Activated T-cell treated with anti-CD3 and anti-CD28 coated beads, Interleukin-2, amount 50 U/mL, for 72 hours (primary cell): ENCODE measurements around the gene NXPE3. TPM values are rescaled to one million over a fixed set of nuclear protein-coding genes. Genes with fewer than 3 reads are reported as not detected.

Source experiments
- ATAC-seq, 2 donors: fragments of 150-1000 bp; cut with Tn5 transposase; replicated peaks in 1 of 2; 2 replicates each; pipeline ENCODE4 v1.10.0; 2021; ENCODE audit warnings: moderate library complexity in 2 of 2, mild to moderate bottlenecking in 1 of 2
- DNase-seq, 2 donors: peaks; one replicate each; pipeline ENCODE4 v3.0.0; 2021 to 2022; ENCODE audit warnings: mixed read lengths in 1 of 2
- H3K27ac Mint-ChIP-seq: one replicate; pipeline ENCODE4 v1.8.0; 2022; ENCODE audit warnings: mild to moderate bottlenecking, moderate library complexity, mixed read lengths
- H3K27me3 Mint-ChIP-seq: one replicate; pipeline ENCODE4 v1.8.0; 2022; ENCODE audit warnings: low read depth, mixed read lengths
- H3K36me3 Mint-ChIP-seq, 2 donors: one replicate each; pipeline ENCODE4 v1.8.0; 2022; ENCODE audit warnings: mixed read lengths in 2 of 2, mild to moderate bottlenecking in 1 of 2; ENCODE audit not compliant: insufficient read depth in 2 of 2
- H3K4me1 Mint-ChIP-seq: one replicate; pipeline ENCODE4 v1.8.0; 2022; ENCODE audit warnings: low read depth, mixed read lengths
- H3K4me3 Mint-ChIP-seq, 2 donors: one replicate each; pipeline ENCODE4 v1.8.0; 2022; ENCODE audit warnings: mild to moderate bottlenecking in 2 of 2, mixed read lengths in 2 of 2, moderate library complexity in 2 of 2
- H3K9me3 Mint-ChIP-seq, 2 donors: one replicate each; pipeline ENCODE4 v1.8.0; 2022; ENCODE audit warnings: mixed read lengths in 2 of 2
- total RNA-seq, 2 donors: library from RNA; stranded (reverse); gene quantifications; one replicate each; pipeline ENCODE4 v1.2.3, GENCODE V29; 2022

The NXPE3 gene
- total RNA-seq, 2 donors from 2014 or later = 22.7 to 25.0 TPM

DNA sequence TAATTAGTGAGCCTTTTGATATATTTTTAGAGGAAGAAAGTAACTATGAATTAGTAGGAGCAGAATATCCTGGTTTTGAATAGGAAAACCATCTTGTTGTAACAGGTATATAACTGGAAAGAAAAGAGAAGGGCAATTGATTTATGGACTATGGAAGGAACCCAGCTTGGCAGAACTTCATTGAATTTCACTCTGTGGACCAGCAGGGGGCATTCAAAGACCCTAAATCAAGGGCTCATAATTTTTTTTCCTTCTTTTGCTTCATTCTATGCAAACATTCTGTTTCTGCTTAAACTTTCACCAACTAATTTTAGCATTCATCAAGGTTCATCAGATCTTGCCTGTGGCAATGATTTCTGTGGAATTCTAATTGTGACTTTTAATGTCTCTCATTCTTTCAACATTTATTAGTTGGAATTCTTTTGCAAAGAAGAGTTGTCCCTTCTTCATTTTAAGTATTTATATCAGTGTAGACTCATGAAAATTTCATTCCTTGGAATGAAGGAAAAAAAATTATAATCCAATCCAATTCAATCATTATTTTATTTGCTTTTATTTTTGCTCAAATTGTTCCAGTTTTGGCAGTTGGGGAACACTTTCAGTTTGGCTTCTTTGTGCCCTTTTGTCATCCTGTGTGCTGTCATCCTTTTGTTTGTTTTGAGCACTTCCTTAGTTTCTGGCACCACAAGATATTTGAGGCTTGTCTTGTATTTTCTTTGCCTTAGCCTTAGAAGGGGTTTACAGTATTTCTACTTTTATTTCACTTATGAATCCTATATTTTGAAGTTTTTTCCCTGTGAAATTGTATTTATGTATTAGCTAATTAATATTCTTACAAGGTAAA is 30.4 kb downstream of the NXPE3 start:
- no peak overlapping the region for H3K4me3 Mint-ChIP-seq
- H3K36me3 Mint-ChIP-seq = peaks cover 0 to 2% of the 10 kb centered on the region in 2 donors
- H3K27me3 Mint-ChIP-seq = no peaks in the 10 kb centered on the region
- DNase-seq (peak; percentile 22 to 38), ATAC-seq (peak; percentile 44 to 46)
- H3K9me3 Mint-ChIP-seq = no peaks in the 10 kb centered on the region
- H3K4me1 Mint-ChIP-seq = peaks cover 60% of the 10 kb centered on the region
- H3K27ac Mint-ChIP-seq = peak overlapping the region; percentile 45

DNA sequence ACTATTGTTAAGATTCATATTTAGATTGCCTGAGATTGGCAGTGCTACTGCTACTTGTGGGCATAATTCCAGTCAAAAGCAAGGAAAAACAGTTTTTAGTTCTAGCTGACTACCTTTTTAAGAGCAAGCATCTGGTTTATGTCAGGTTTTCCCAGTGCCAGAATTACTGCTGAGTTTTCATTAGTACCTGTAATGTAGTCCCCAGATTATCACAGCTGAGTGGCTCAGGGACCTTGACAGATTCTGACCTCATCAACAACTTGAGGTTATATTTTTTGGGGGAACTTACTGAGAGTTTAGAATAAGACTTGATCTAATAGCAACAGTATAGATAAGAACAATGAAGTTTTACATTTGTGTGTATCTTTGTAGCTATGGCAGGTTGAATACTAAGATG is 31.0 kb downstream of the NXPE3 start:
- no peak for DNase-seq
- Mint-ChIP-seq H3K4me1 (peaks cover 64% of the 10 kb centered on the region), H3K27ac (no peak overlapping the region), H3K9me3 (no peaks in the 10 kb centered on the region), H3K4me3 (peak overlapping the region in 1 of 2 donors; percentile 31), H3K36me3 (no peaks in the 10 kb centered on the region), H3K27me3 (no peaks in the 10 kb centered on the region)
- ATAC-seq = no peak

DNA sequence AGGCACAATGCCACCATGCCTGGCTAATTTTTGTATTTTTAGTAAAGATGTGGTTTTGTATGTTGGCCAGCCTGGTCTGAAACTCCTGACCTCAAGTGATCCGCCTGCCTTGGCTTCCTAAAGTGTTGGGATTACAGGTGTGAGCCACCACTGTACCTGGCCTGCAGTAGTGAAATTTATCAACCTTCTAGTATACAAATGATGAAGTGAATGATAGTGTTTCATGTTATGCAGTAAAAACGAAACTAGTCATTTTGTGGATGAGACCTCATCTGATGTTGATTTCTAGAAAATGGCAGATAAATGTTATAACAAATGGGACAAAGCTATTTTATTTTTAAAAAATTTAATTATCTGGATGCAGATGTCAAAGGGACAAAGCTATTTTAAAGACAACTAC is 32.9 kb downstream of the NXPE3 start:
- H3K4me1 Mint-ChIP-seq = peaks cover 76% of the 10 kb centered on the region
- peaks cover 0 to under 1% of the 10 kb centered on the region in 2 donors for H3K36me3 Mint-ChIP-seq
- no peaks in the 10 kb centered on the region for H3K27me3 Mint-ChIP-seq
- DNase-seq = peak; percentile 22 to 24
- ATAC-seq = peak; percentile 67 to 74
- peak overlapping the region in 1 of 2 donors; percentile 25 for H3K4me3 Mint-ChIP-seq
- no peaks in the 10 kb centered on the region for H3K9me3 Mint-ChIP-seq
- H3K27ac Mint-ChIP-seq = no peak overlapping the region

DNA sequence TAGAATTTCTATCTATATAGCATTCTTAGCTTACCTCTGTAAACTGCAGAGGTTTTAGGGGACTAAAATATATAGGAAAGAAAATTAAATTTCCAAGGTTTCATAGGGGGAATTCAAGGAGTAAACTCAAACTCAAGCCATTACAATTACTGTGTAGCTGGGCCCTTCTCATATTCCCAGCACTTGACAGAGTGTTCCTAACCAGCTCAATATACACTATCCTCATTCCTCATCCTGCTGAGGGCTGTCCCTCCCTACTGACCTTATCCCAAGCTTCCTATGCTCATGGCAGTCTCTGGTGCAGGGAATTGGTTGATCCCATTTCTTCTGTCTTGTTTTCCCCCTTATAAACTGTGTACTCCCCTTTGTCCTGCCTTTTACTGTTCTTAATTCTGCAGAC is 33.9 kb downstream of the NXPE3 start:
- Mint-ChIP-seq H3K27ac (no peak overlapping the region), H3K27me3 (no peaks in the 10 kb centered on the region), H3K36me3 (peaks cover 3% of the 10 kb centered on the region in 2 donors), H3K4me1 (peaks cover 82% of the 10 kb centered on the region), H3K4me3 (no peak overlapping the region), H3K9me3 (no peaks in the 10 kb centered on the region)
- DNase-seq (no peak), ATAC-seq (no peak)

DNA sequence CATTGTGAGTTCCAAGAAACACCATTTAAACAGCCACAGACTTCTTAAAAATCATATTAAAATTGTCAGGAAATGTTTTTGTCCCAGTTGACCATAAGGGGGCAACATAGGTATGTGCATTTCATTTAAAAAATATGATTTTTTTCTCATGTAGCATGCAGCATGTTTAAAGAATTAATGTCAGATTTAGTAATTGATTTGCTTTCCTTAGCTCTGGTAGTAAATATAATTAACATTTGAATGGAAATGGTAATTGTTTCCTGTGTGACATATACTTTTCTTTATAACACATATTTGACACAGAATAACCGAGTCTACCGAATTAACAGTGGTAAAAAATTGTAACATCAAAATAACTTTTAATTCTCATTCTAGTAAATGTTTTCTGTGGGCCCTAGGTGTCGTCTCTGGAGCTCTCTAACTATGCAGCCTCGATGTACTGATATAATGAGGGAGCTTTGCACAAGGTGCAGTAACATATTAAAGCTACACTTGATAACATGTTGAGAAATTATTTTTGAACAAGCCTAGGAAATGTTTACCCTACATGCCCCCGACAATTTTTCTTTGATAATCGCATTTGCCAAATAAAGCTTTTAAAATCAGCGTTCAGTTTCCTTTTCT is 34.9 kb downstream of the NXPE3 start:
- Mint-ChIP-seq H3K27ac (peak overlapping the region; percentile 1), H3K4me1 (peaks cover 76% of the 10 kb centered on the region)

DNA sequence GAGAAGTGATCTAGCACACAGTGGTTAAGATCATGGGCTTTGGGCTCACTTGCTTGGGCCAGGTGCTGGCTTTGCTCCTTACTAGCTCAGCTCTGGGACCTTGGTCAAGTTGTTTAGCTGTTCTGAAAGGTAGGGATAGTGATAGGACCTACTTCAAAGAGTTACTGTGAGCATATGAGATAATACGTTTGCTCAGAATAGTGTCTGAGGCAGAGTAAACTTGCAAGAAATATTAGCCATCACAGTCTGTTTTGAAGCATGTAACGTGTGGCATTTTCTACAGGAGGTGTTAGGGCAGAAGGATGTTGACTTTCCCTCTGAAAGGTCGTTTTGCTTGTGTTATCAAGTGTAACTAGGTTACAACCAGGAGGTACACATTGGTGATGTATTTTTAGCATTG is 35.8 kb downstream of the NXPE3 start:
- Mint-ChIP-seq H3K4me3 (peak overlapping the region in 1 of 2 donors; percentile 18), H3K4me1 (peaks cover 76% of the 10 kb centered on the region), H3K27me3 (no peaks in the 10 kb centered on the region), H3K36me3 (peaks cover 5 to 6% of the 10 kb centered on the region in 2 donors), H3K9me3 (no peaks in the 10 kb centered on the region), H3K27ac (peak overlapping the region; percentile 60)
- DNase-seq (no peak), ATAC-seq (peak; percentile 22 to 34)

More for the DNA sequence above, 34.9 kb downstream of the NXPE3 start:
- Mint-ChIP-seq H3K36me3 (peaks cover 3% of the 10 kb centered on the region in 2 donors), H3K27me3 (no peaks in the 10 kb centered on the region), H3K9me3 (no peaks in the 10 kb centered on the region), H3K4me3 (no peak overlapping the region)
- ATAC-seq = no peak
- DNase-seq = no peak

DNA sequence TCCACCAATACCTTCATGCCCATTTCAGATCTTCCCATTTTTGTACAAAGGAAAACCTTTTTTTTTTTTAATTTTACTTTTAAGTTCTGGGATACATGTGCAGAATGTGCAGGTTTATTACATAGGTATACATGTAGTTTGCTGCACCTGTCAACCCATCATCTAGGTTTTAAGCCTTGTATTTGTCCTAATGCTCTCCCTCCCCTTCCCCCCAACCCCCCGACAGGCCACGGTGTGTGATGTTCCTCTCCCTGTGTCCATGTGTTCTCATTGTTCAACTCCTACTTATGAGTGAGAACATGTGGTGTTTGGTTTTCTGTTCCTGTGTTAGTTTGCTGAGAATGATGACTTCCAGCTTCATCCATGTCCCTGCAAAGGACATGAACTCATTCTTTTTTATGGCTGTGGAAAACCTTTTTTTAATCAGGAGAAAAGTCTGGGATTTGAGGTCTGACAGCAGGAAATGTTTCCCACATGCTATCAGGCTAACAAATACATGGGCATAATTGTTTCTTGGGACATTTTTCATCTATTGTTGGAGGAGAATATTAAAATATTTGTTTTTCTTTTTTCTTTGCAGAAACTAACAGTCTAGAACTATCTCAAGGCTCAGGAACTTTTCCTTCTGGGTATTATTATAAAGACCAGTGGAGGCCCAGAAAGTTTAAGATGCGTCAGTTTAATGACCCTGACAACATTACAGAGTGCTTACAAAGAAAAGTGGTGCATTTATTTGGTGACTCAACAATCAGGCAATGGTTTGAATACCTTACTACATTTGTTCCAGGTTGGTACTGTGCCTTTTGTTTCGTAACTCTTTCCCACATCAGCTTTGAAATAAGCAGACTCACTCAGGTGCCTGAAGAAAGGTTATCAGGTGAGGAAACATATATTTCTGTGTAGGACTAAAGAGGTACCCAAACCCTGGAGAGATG is 37.5 kb downstream of the NXPE3 start:
- Mint-ChIP-seq H3K4me3 (no peak overlapping the region), H3K36me3 (peaks cover 7 to 9% of the 10 kb centered on the region in 2 donors), H3K9me3 (no peaks in the 10 kb centered on the region), H3K4me1 (peaks cover 73% of the 10 kb centered on the region), H3K27ac (peak overlapping the region; percentile 51), H3K27me3 (no peaks in the 10 kb centered on the region)
- ATAC-seq (peak in 1 of 2 donors; percentile 16), DNase-seq (no peak)

DNA sequence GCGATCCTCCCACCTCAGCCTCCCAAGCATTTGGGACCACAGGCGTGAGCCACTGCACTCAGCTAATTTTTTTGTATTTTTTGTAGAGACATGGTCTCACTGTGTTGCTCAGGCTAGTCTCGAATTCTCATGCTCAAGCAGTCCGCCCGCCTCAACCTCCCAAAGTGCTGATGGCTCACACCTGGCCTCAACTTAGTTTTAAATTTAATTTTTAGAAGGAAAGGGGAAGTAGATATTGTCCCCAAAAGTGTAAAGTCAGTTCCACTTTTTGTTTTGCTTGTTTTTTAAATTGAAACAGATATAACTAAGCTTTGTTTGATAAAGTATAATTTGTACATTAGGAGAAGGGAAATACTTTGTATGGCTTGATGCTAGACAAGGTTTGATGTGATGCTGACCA is 39.0 kb downstream of the NXPE3 start:
- ATAC-seq (no peak), DNase-seq (no peak)
- Mint-ChIP-seq H3K4me1 (peaks cover 68% of the 10 kb centered on the region), H3K27me3 (no peaks in the 10 kb centered on the region), H3K9me3 (no peaks in the 10 kb centered on the region), H3K27ac (peak overlapping the region; percentile 65), H3K4me3 (no peak overlapping the region), H3K36me3 (peaks cover 7 to 20% of the 10 kb centered on the region in 2 donors)

DNA sequence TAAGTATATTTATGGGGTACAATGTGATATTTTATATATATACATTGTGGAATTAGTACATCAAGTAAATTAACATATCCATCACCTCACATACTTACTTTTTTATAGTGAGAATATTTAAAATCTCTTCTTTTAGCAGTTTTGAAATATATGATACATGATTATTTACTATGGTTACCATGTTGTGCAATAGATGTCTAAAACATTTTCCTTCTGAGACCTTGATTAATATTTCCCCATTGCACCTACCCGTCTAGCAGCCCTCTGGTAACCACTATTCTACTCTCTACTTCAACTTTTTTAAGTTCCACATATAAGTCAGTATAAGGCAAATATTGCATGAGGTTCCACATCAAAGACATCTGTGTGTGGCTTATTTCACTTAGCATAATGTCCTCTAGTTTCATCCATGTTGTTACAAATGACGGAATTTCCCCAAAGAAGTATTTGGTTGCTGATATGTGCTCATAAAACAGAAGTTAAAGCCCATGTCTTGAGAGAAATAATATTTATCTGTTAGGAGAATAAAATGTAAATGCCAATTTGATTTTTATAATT is 40.7 kb downstream of the NXPE3 start:
- no peaks in the 10 kb centered on the region for H3K27me3 Mint-ChIP-seq
- peak overlapping the region in 1 of 2 donors; percentile 24 for H3K4me3 Mint-ChIP-seq
- ATAC-seq = peak; percentile 65 to 67
- no peaks in the 10 kb centered on the region for H3K9me3 Mint-ChIP-seq
- peaks cover 63% of the 10 kb centered on the region for H3K4me1 Mint-ChIP-seq
- no peak for DNase-seq
- peaks cover 7 to 20% of the 10 kb centered on the region in 2 donors for H3K36me3 Mint-ChIP-seq
- H3K27ac Mint-ChIP-seq = peak overlapping the region; percentile 16

DNA sequence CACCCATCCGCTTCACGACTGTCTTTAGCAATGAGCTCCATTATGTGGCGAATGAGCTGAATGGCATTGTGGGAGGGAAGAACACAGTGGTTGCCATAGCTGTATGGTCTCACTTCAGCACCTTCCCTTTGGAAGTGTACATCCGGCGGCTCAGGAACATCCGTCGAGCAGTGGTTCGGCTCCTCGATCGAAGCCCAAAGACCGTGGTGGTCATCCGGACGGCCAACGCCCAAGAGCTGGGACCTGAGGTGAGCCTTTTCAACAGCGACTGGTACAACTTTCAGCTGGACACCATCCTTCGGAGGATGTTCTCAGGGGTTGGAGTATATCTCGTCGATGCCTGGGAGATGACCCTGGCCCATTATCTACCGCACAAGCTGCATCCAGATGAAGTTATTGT is 42.5 kb downstream of the NXPE3 start:
- H3K27me3 Mint-ChIP-seq = no peaks in the 10 kb centered on the region
- H3K4me3 Mint-ChIP-seq = no peak overlapping the region
- ATAC-seq = no peak
- H3K36me3 Mint-ChIP-seq = peaks cover 7 to 21% of the 10 kb centered on the region in 2 donors
- no peaks in the 10 kb centered on the region for H3K9me3 Mint-ChIP-seq
- DNase-seq = no peak
- peaks cover 62% of the 10 kb centered on the region for H3K4me1 Mint-ChIP-seq
- H3K27ac Mint-ChIP-seq = no peak overlapping the region

DNA sequence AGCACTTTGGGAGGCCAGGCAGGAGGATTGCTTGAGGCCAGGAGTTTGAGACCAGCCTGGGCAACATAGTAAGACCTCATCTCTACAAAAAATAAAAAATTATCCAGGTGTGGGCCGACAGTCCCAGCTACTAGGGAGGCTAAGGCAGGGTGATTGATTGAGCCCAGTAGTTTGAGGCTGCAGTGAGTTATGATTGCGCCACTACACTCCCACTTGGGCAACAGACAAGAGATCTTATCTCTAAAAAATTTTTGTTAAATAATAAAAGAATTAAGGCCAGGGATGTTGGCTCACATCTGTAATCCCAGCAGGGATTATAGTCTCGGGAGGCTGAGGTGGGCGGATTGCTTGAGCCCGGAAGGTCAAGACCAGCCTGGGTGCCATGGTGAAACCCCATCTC is 44.5 kb downstream of the NXPE3 start:
- no peak overlapping the region for H3K27ac Mint-ChIP-seq

DNA sequence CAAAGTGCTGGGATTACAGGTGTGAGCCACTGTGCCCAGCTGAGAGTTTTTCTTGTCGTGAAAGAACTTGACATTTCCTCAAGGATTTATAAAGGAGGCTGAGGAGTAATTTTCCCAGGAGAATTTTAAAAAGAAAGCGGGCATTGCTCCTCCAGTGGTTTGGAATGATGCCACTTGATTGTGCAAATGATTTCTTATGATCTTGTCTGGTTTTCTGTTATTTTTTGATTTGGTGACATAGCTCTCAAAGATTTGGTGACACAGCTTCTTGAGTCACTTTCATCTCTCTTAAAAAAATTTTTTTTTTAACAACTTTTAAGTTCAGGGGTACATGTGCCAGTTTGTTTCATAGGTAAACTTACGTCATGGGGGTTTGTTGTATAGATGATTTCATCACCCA is 45.7 kb downstream of the NXPE3 start:
- no peaks in the 10 kb centered on the region for H3K9me3 Mint-ChIP-seq
- H3K27ac Mint-ChIP-seq = no peak overlapping the region
- DNase-seq (no peak), ATAC-seq (no peak)
- H3K4me1 Mint-ChIP-seq = peaks cover 65% of the 10 kb centered on the region
- H3K27me3 Mint-ChIP-seq = no peaks in the 10 kb centered on the region
- H3K36me3 Mint-ChIP-seq = peaks cover 12 to 15% of the 10 kb centered on the region in 2 donors
- H3K4me3 Mint-ChIP-seq = peak overlapping the region; percentile 4

More for the DNA sequence above, 44.5 kb downstream of the NXPE3 start:
- Mint-ChIP-seq H3K4me1 (peaks cover 62% of the 10 kb centered on the region), H3K4me3 (no peak overlapping the region), H3K9me3 (no peaks in the 10 kb centered on the region), H3K27me3 (no peaks in the 10 kb centered on the region), H3K36me3 (peaks cover 7 to 18% of the 10 kb centered on the region in 2 donors)
- ATAC-seq (no peak), DNase-seq (no peak)
